Body of pancreas (tissue), 4 donors: ENCODE measurements around the gene PIEZO2.

Experiments
- CTCF ChIP-seq, 7 experiments: fragments of 450-650 bp in 4 of 7; fragments of 200-600 bp in 3 of 7; sonication (generic) in 3 of 7; IDR thresholded peaks; one replicate each; pipeline ENCODE4 v1.5.1; 2016 to 2019; ENCODE audit warnings: antibody characterized with exemption in 7 of 7
- POLR2A ChIP-seq, 3 donors: fragments of 450-650 bp; IDR thresholded peaks; one replicate each; pipeline ENCODE4 v1.6.1; 2016; ENCODE audit warnings: antibody characterized with exemption in 3 of 3, mild to moderate bottlenecking in 2 of 3

GRCh38 chr18:10707294-10707693 is 442.1 kb downstream of the PIEZO2 start:
- TF ChIP-seq CTCF (IDR thresholded peaks at IDR 0.05) (no peak), POLR2A (IDR thresholded peaks at IDR 0.05) (no peak)
